PC-9 (cell line): ENCODE measurements around the gene ERBB4. TPM values are rescaled to one million over a fixed set of nuclear protein-coding genes. Genes with fewer than 3 reads are reported as not detected.

ENCODE experiments used
- BruUV-seq: library from RNA; stranded (reverse); fragments of 400-500 nt; replicated peaks from 2 replicates; lab custom pipeline; 2021; lab: Mats Ljungman, UMichigan
- CTCF ChIA-PET: fragments of 300-600 bp; sonication (Branson Sonifier 250); formaldehyde crosslinking; loops from one replicate; lab custom pipeline; 2022; ENCODE audit warnings: antibody characterized with exemption; lab: Charles Lee
- POLR2A ChIA-PET: fragments of 300-600 bp; sonication (Branson Sonifier 250); formaldehyde crosslinking; loops from one replicate; lab custom pipeline; 2022; ENCODE audit warnings: antibody characterized with exemption; ENCODE audit not compliant: unreplicated experiment; lab: Charles Lee
- DNase-seq, 2 experiments: peaks; one replicate each; pipeline versions ENCODE4 v3.0.0 to v3.0.0-alpha.2; 2015 to 2022; ENCODE audit warnings: mixed read lengths in 1 of 2
- H2AFZ ChIP-seq: fragments of 200-600 bp; sonication (generic); 2 replicates; pipeline ENCODE4 v1.8.1; 2017; ENCODE audit warnings: antibody characterized with exemption
- H3F3A ChIP-seq: fragments of 200-600 bp; sonication (generic); 2 replicates; pipeline ENCODE4 v1.8.1; 2017; ENCODE audit warnings: antibody characterized with exemption, mild to moderate bottlenecking, low read depth; ENCODE audit not compliant: insufficient read depth
- H3K27ac ChIP-seq: fragments of 200-600 bp; sonication (generic); 2 replicates; pipeline ENCODE4 v1.6.1; 2016; ENCODE audit warnings: mixed run types
- H3K27me3 ChIP-seq: fragments of 200-600 bp; sonication (generic); 2 replicates; pipeline ENCODE4 v1.6.1; 2016; ENCODE audit warnings: low read depth, mixed run types; ENCODE audit not compliant: insufficient read depth
- H3K36me3 ChIP-seq: fragments of 200-600 bp; sonication (generic); 2 replicates; pipeline ENCODE4 v1.6.1; 2016; ENCODE audit warnings: low read depth, mixed run types
- H3K4me1 ChIP-seq: fragments of 200-600 bp; sonication (generic); replicated peaks from 2 replicates; pipeline ENCODE4 v1.6.1; 2016; ENCODE audit warnings: mixed run types; ENCODE audit not compliant: insufficient read depth
- H3K4me2 ChIP-seq: fragments of 200-600 bp; sonication (generic); 2 replicates; pipeline ENCODE4 v1.6.1; 2017; ENCODE audit warnings: mixed run types
- H3K4me3 ChIP-seq: fragments of 200-600 bp; sonication (generic); 2 replicates; pipeline ENCODE4 v1.6.1; 2016; ENCODE audit warnings: mixed run types
- H3K79me2 ChIP-seq: fragments of 200-600 bp; sonication (generic); 2 replicates; pipeline ENCODE4 v1.6.1; 2017; ENCODE audit warnings: low read depth, mixed run types
- H3K9me2 ChIP-seq: fragments of 200-600 bp; sonication (generic); 2 replicates; pipeline ENCODE4 v1.8.1; 2017; ENCODE audit warnings: mild to moderate bottlenecking; ENCODE audit not compliant: insufficient read depth
- H3K9me3 ChIP-seq: fragments of 200-600 bp; sonication (generic); 2 replicates; pipeline ENCODE4 v1.8.1; 2016; ENCODE audit warnings: low read depth; ENCODE audit not compliant: insufficient read depth
- H4K20me1 ChIP-seq: fragments of 200-600 bp; sonication (generic); 2 replicates; pipeline ENCODE4 v1.8.1; 2017; ENCODE audit not compliant: insufficient read depth
- CTCF ChIP-seq: fragments of 200-600 bp; sonication (generic); conservative IDR thresholded peaks from 2 replicates; pipeline ENCODE4 v1.6.1; 2017; ENCODE audit warnings: mixed run types, antibody characterized with exemption, mild to moderate bottlenecking, moderate library complexity
- EZH2 ChIP-seq: fragments of 200-600 bp; sonication (generic); IDR thresholded peaks from 2 replicates; pipeline ENCODE4 v1.8.0; 2017; ENCODE audit warnings: antibody characterized with exemption, low read depth
- intact Hi-C: fragments of 100-400 bp; cut with micrococcal nuclease; formaldehyde crosslinking; loops from one replicate; pipeline ENCODE4 v1.10.0; 2022; ENCODE audit not compliant: unreplicated experiment
- total RNA-seq: library from RNA; stranded (reverse); gene quantifications from 2 replicates; pipeline ENCODE4 v1.2.3, GENCODE V29; 2021

ERBB4 gene
- total RNA-seq, 1 experiment from 2014 or later, result not detected

- no TSS peak for BruUV-seq
- no peak overlapping the region for H3K4me2 ChIP-seq
- no peak overlapping the region for H3K4me3 ChIP-seq
- no peaks in the 10 kb centered on the region for H3K4me1 ChIP-seq
- no peak for TF ChIP-seq CTCF
- TF ChIP-seq EZH2, result no peak
- CTCF ChIA-PET, result no interaction called here
- H3K9me2 ChIP-seq, result no peaks in the 10 kb centered on the region
- H3K27ac ChIP-seq, result no peak overlapping the region
- intact Hi-C loops, result no loop called here
- H3K9me3 ChIP-seq, result no peaks in the 10 kb centered on the region
- H3K36me3 ChIP-seq, result no peaks in the 10 kb centered on the region
- no peaks in the 10 kb centered on the region for H3K27me3 ChIP-seq
- H2AFZ ChIP-seq, result no peak overlapping the region
- DNase-seq, result no peak
- H4K20me1 ChIP-seq, result no peaks in the 10 kb centered on the region
- no peaks in the 10 kb centered on the region for H3K79me2 ChIP-seq
- POLR2A ChIA-PET, result no interaction called here
- H3F3A ChIP-seq, result no peaks in the 10 kb centered on the region
Observed at GRCh38 chr2:211729433-211729832, 809.2 kb downstream of the ERBB4 start.

GRCh38 chr2:211724933-211725332, 813.7 kb downstream of the ERBB4 start:
- Histone ChIP-seq H3K27ac (no peak overlapping the region), H3K4me2 (no peak overlapping the region), H3K36me3 (no peaks in the 10 kb centered on the region), H4K20me1 (no peaks in the 10 kb centered on the region), H3K9me3 (no peaks in the 10 kb centered on the region), H3F3A (no peaks in the 10 kb centered on the region), H3K4me3 (no peak overlapping the region), H3K4me1 (no peaks in the 10 kb centered on the region), H3K79me2 (no peaks in the 10 kb centered on the region), H3K9me2 (no peaks in the 10 kb centered on the region), H3K27me3 (no peaks in the 10 kb centered on the region), H2AFZ (no peak overlapping the region)
- TF ChIP-seq EZH2 (no peak), CTCF (no peak)
- intact Hi-C loops, result no loop called here
- DNase-seq, result no peak
- no TSS peak for BruUV-seq
- POLR2A ChIA-PET, result no interaction called here
- CTCF ChIA-PET, result no interaction called here

- Histone ChIP-seq H3K27ac (no peak overlapping the region), H4K20me1 (no peaks in the 10 kb centered on the region), H2AFZ (no peak overlapping the region), H3F3A (no peaks in the 10 kb centered on the region), H3K4me2 (no peak overlapping the region), H3K4me1 (no peaks in the 10 kb centered on the region), H3K9me3 (no peaks in the 10 kb centered on the region), H3K79me2 (no peaks in the 10 kb centered on the region), H3K36me3 (no peaks in the 10 kb centered on the region), H3K4me3 (no peak overlapping the region), H3K27me3 (no peaks in the 10 kb centered on the region), H3K9me2 (no peaks in the 10 kb centered on the region)
- intact Hi-C loops, result no loop called here
- POLR2A ChIA-PET, result no interaction called here
- no peak for TF ChIP-seq CTCF
- no peak for TF ChIP-seq EZH2
- CTCF ChIA-PET, result no interaction called here
- no TSS peak for BruUV-seq
- DNase-seq, result no peak
Observed at GRCh38 chr2:211723398-211723797, 815.2 kb downstream of the ERBB4 start.
